ENCODE data around the gene FNDC11. TPM values are rescaled to one million over a fixed set of nuclear protein-coding genes. Genes with fewer than 3 reads are reported as not detected.
A peak's percentile ranks its signal among the peaks of the same experiment; 100 is the strongest.

The FNDC11 gene
- total RNA-seq, 5 donors from 2014 or later (not counting 1 experiment from before 2014, with no cell fraction given) = 0.38 to 1.8 (median 0.70) TPM

DNA sequence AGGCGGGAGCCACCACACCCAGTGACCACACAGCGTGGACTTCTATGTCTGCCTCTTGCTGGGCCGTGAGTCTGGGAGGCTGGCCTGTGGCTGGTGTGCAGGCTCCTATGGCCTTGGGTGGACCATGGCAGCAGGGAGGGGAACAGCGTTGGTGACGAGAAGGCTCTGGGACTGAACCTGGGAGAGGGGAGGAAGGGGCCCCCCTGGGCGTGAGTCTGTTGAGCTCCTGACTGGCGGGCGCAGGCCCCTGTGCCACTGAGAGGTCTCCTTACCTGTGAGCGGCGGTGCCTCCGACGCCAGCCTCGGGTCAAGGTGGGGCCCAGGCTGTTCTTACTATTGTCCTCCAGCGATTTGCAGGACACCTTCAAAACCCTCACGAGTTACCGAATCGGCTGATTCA lies 32.8 kb downstream of the FNDC11 start:
- Mint-ChIP-seq H3K27ac (no peak overlapping the region), H3K36me3 (peaks cover 26% of the 10 kb centered on the region), H3K9me3 (no peaks in the 10 kb centered on the region), H3K4me3 (peak overlapping the region in 1 of 3 donors; percentile 65), H3K27me3 (no peaks in the 10 kb centered on the region), H3K4me1 (peaks cover 12 to 21% (median 13%) of the 10 kb centered on the region in 3 donors)
- Histone ChIP-seq H3K36me3 (ENCODE audit: control insufficient read depth in 2 of 2, extremely low read depth in 1 of 2, insufficient read depth in 1 of 2, low read length in 1 of 2) (peaks cover 8 to 23% of the 10 kb centered on the region in 2 donors), H3K27ac (ENCODE audit: low read length) (no peak overlapping the region), H3K9me3 (no peaks in the 10 kb centered on the region), H3K27me3 (replicated peaks in 1 of 2; ENCODE audit: control insufficient read depth in 2 of 2, extremely low read depth in 1 of 2, insufficient read depth in 2 of 2, low read length in 1 of 2) (no peaks in the 10 kb centered on the region), H3K4me1 (ENCODE audit: control insufficient read depth in 1 of 2, extremely low read depth in 1 of 2, insufficient read depth in 2 of 2, low read length in 2 of 2) (peaks cover 2 to 21% of the 10 kb centered on the region in 2 experiments), H3K4me3 (ENCODE audit: control insufficient read depth in 1 of 2, extremely low read depth in 1 of 2, low read length in 1 of 2) (no peak overlapping the region)
- DNase-seq (no peak), ATAC-seq (replicated peaks in 1 of 4) (no peak)
- POLR2A ChIA-PET = no interaction called here
- CTCF ChIA-PET = no interaction called here
- 87% methylated on average over 15 of the region's 17 CpGs for WGBS (ENCODE audit: insufficient coverage)

DNA sequence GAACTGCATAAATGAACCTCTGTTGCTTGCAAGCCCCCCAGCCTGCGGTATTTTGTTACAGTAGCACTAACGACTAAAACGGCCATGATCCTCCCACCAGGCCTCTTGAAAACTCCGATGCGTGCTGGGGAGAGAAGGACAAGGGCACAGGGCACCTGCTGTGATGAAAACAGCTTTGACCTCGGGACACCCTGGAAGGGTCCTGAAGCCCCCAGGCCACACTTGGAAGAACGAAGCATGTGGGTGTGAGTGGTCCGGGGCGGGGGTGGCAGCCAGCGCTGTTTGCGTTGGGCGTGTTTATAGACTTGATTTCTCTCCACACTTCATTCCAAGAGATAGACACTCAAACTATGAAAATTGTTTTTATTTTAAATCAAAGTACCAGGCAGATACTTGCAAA lies 33.3 kb downstream of the FNDC11 start:
- WGBS (ENCODE audit: insufficient coverage) = 94% methylated on average over 5 of the region's 12 CpGs
- no peak for ATAC-seq (replicated peaks in 1 of 4)
- Histone ChIP-seq H3K36me3 (ENCODE audit: control insufficient read depth in 2 of 2, extremely low read depth in 1 of 2, insufficient read depth in 1 of 2, low read length in 1 of 2) (peaks cover 11 to 28% of the 10 kb centered on the region in 2 donors), H3K27me3 (replicated peaks in 1 of 2; ENCODE audit: control insufficient read depth in 2 of 2, extremely low read depth in 1 of 2, insufficient read depth in 2 of 2, low read length in 1 of 2) (no peaks in the 10 kb centered on the region), H3K4me3 (ENCODE audit: control insufficient read depth in 1 of 2, extremely low read depth in 1 of 2, low read length in 1 of 2) (no peak overlapping the region), H3K9me3 (no peaks in the 10 kb centered on the region), H3K27ac (ENCODE audit: low read length) (no peak overlapping the region), H3K4me1 (ENCODE audit: control insufficient read depth in 1 of 2, extremely low read depth in 1 of 2, insufficient read depth in 2 of 2, low read length in 2 of 2) (peaks cover 2 to 21% of the 10 kb centered on the region in 2 experiments)
- Mint-ChIP-seq H3K27ac (no peak overlapping the region), H3K4me3 (peak overlapping the region in 1 of 3 donors; percentile 65), H3K36me3 (peaks cover 29% of the 10 kb centered on the region), H3K4me1 (peaks cover 12 to 21% (median 13%) of the 10 kb centered on the region in 3 donors), H3K27me3 (no peaks in the 10 kb centered on the region), H3K9me3 (no peaks in the 10 kb centered on the region)
- CTCF ChIA-PET = no interaction called here
- DNase-seq = no peak
- POLR2A ChIA-PET = no interaction called here

DNA sequence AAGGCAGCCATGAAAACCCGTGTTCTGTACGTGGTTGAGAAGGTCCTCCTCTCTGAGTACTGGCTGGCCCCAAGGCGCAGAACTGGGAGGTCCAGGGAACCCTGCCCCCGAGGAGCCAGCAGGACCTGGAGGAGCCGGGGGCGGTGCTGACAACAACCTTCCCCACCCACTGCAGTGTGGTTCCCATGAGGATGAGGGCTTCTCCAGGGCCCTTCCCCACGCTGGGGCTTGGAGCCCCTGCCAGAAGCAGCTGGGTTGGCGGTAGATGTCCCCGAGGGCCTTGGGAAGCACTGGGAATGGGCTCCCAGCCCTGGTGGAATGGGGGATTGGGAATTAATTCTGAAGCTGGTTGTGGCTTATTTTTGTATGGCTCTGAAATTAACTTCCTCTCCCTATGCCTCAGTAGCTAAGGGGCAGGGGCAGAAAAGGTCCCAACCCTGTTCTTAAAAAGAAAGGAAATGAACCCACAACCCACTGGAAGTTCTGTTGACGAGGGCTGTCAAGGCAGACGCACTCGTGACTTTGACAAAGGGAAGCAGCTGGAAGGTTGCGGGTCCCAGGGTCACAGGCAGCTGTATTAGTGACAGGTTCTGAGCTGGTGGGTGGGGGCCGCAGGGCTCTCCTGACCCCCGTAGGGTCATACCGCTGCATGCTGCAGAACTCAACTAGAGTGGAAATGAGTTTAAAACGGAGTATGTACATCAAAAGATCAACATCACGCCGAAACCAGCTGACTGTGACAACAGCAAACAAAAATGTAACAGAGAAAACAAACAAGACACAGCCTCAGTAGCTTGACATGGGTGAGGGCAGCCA lies 34.0 kb downstream of the FNDC11 start:
- 61% methylated on average over 6 of the region's 19 CpGs for WGBS (ENCODE audit: insufficient coverage)
- ATAC-seq (replicated peaks in 1 of 4) (peak; percentile 17 to 86 (median 54)), DNase-seq (peak in 15 of 35 experiments; percentile 14 to 57 (median 37))
- Histone ChIP-seq H3K27me3 (replicated peaks in 1 of 2; ENCODE audit: control insufficient read depth in 2 of 2, extremely low read depth in 1 of 2, insufficient read depth in 2 of 2, low read length in 1 of 2) (no peaks in the 10 kb centered on the region), H3K4me1 (ENCODE audit: control insufficient read depth in 1 of 2, extremely low read depth in 1 of 2, insufficient read depth in 2 of 2, low read length in 2 of 2) (peaks cover 2 to 21% of the 10 kb centered on the region in 2 experiments), H3K9me3 (no peaks in the 10 kb centered on the region), H3K4me3 (ENCODE audit: control insufficient read depth in 1 of 2, extremely low read depth in 1 of 2, low read length in 1 of 2) (no peak overlapping the region), H3K36me3 (ENCODE audit: control insufficient read depth in 2 of 2, extremely low read depth in 1 of 2, insufficient read depth in 1 of 2, low read length in 1 of 2) (peaks cover 18 to 35% of the 10 kb centered on the region in 2 donors), H3K27ac (ENCODE audit: low read length) (no peak overlapping the region)
- H3K4me1 Mint-ChIP-seq = peaks cover 12 to 21% (median 13%) of the 10 kb centered on the region in 3 donors
- H3K36me3 Mint-ChIP-seq = peaks cover 32% of the 10 kb centered on the region
- H3K4me3 Mint-ChIP-seq = peak overlapping the region in 1 of 3 donors; percentile 65
- no peaks in the 10 kb centered on the region for H3K9me3 Mint-ChIP-seq
- H3K27ac Mint-ChIP-seq = peak overlapping the region in 1 of 2 donors; percentile 66
- no peaks in the 10 kb centered on the region for H3K27me3 Mint-ChIP-seq
- CTCF ChIA-PET = no interaction called here
- POLR2A ChIA-PET = no interaction called here

DNA sequence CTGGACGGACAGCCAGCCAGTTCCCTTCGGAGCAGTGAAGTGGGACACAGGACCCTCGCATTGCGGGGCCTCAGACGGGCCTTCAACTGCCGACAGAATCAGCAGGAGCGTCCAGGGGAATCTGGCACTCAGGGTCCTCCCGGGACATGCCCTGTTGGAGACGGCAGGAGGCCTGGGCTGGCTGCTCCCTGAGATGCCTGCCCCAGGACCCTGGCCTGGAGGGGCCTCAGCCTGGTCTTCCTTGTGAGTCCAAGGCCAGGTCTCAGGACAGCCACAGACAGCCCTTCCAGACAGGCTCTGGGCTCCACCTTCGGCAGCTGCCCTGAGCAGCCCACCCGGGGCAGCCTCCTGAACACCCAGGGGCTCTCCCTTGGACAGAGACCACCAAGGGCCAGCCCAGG lies 34.7 kb downstream of the FNDC11 start:
- Histone ChIP-seq H3K36me3 (ENCODE audit: control insufficient read depth in 2 of 2, extremely low read depth in 1 of 2, insufficient read depth in 1 of 2, low read length in 1 of 2) (peaks cover 18 to 41% of the 10 kb centered on the region in 2 donors), H3K4me3 (ENCODE audit: control insufficient read depth in 1 of 2, extremely low read depth in 1 of 2, low read length in 1 of 2) (no peak overlapping the region), H3K9me3 (no peaks in the 10 kb centered on the region), H3K4me1 (ENCODE audit: control insufficient read depth in 1 of 2, extremely low read depth in 1 of 2, insufficient read depth in 2 of 2, low read length in 2 of 2) (peaks cover 2 to 21% of the 10 kb centered on the region in 2 experiments), H3K27ac (ENCODE audit: low read length) (no peak overlapping the region), H3K27me3 (replicated peaks in 1 of 2; ENCODE audit: control insufficient read depth in 2 of 2, extremely low read depth in 1 of 2, insufficient read depth in 2 of 2, low read length in 1 of 2) (no peaks in the 10 kb centered on the region)
- no peak for DNase-seq
- ChIA-PET POLR2A (no interaction called here), CTCF (no interaction called here)
- H3K9me3 Mint-ChIP-seq = no peaks in the 10 kb centered on the region
- H3K36me3 Mint-ChIP-seq = peaks cover 38% of the 10 kb centered on the region
- ATAC-seq (replicated peaks in 1 of 4) = no peak
- H3K4me3 Mint-ChIP-seq = peak overlapping the region in 1 of 3 donors; percentile 65
- 98% methylated on average over 11 of the region's 11 CpGs for WGBS (ENCODE audit: insufficient coverage)
- H3K27me3 Mint-ChIP-seq = no peaks in the 10 kb centered on the region
- H3K4me1 Mint-ChIP-seq = peaks cover 12 to 21% (median 13%) of the 10 kb centered on the region in 3 donors
- no peak overlapping the region for H3K27ac Mint-ChIP-seq

DNA sequence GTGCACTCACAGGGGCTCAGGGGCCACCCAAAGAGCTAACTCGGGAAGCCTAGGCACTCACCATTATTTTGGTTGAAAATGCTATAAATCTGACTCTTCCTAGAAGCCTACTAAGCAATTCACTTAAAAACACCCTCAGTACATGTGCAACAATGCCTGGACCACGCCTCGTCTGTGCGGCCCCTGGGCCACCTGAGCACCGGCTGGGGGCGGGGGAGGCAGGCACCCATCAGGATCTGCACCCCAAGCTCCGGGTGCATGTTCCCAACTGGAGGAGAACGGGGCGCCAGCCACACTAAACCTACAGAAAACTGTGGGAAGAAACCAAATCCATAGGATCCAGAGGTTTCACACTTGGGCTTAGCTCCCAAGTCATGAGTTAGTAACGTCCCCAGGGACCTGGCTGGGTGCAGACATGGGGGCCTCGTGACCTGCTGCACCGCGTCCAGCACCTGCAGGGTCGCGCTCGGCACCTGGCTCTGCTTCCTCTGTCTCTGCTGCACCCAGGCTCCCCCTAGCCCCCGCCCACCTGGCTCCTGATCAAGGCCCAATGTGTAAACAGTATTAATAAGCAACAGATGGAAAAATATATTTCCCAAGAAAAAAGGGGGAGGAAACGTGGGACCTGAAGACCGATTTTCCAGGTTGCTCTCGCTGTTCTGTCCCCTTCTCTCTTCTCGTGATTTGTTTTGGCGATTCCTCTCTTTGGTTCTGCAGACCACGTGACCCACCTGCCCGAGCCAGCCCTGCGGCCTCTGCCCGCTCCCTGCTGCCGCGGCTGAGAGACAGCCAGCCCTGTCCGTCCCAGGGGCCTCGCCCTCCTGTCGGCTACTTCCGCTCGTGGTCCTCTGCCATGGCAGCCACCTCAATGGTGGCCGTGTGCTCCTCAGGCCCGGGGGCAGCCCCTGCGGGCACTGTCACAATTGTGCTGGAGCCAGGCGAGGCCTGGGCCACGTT lies 35.6 kb downstream of the FNDC11 start:
- Mint-ChIP-seq H3K27me3 (no peaks in the 10 kb centered on the region), H3K27ac (no peak overlapping the region), H3K36me3 (peaks cover 40% of the 10 kb centered on the region), H3K9me3 (no peaks in the 10 kb centered on the region), H3K4me3 (no peak overlapping the region), H3K4me1 (peaks cover 12 to 21% (median 13%) of the 10 kb centered on the region in 3 donors)
- POLR2A ChIA-PET = no interaction called here
- 93% methylated on average over 32 of the region's 38 CpGs for WGBS (ENCODE audit: insufficient coverage)
- CTCF ChIA-PET = no interaction called here
- no peak for ATAC-seq (replicated peaks in 1 of 4)
- H3K27me3 ChIP-seq (replicated peaks in 1 of 2; ENCODE audit: control insufficient read depth in 2 of 2, extremely low read depth in 1 of 2, insufficient read depth in 2 of 2, low read length in 1 of 2) = no peaks in the 10 kb centered on the region
- no peak overlapping the region for H3K4me3 ChIP-seq (ENCODE audit: control insufficient read depth in 1 of 2, extremely low read depth in 1 of 2, low read length in 1 of 2)
- peaks cover 2 to 21% of the 10 kb centered on the region in 2 experiments for H3K4me1 ChIP-seq (ENCODE audit: control insufficient read depth in 1 of 2, extremely low read depth in 1 of 2, insufficient read depth in 2 of 2, low read length in 2 of 2)
- H3K27ac ChIP-seq (ENCODE audit: low read length) = no peak overlapping the region
- H3K9me3 ChIP-seq = no peaks in the 10 kb centered on the region
- DNase-seq = no peak
- peaks cover 18 to 44% of the 10 kb centered on the region in 2 donors for H3K36me3 ChIP-seq (ENCODE audit: control insufficient read depth in 2 of 2, extremely low read depth in 1 of 2, insufficient read depth in 1 of 2, low read length in 1 of 2)

Data from T-cell (primary cell).